ENCODE measurements around the gene KMT2A.

KMT2A gene

GRCh38 chr11:118533769-118534729 is 97.8 kb downstream of the KMT2A start:
- no peak for DNase-seq

- no peak for DNase-seq
Observed at GRCh38 chr11:118535261-118535660, 99.0 kb downstream of the KMT2A start.

GRCh38 chr11:118536726-118537125 is 100.4 kb downstream of the KMT2A start:
- DNase-seq = no peak

- no peak for DNase-seq
Observed at GRCh38 chr11:118537409-118537980, 101.2 kb downstream of the KMT2A start.

- no peak for DNase-seq
Observed at GRCh38 chr11:118544010-118544646, 107.8 kb downstream of the KMT2A start.

- no peak for DNase-seq
Observed at GRCh38 chr11:118544647-118545010, 108.3 kb downstream of the KMT2A start.

- DNase-seq = no peak
Observed at GRCh38 chr11:118545533-118545932, 109.2 kb downstream of the KMT2A start.

- no peak for DNase-seq
Observed at GRCh38 chr11:118547132-118547531, 110.8 kb downstream of the KMT2A start.

- DNase-seq = no peak
Observed at GRCh38 chr11:118552341-118552740, 116.0 kb downstream of the KMT2A start.

- DNase-seq = no peak
Observed at GRCh38 chr11:118560806-118561205, 124.5 kb downstream of the KMT2A start.

GRCh38 chr11:118565051-118565450 is 128.8 kb downstream of the KMT2A start:
- peak; percentile 7 for DNase-seq

GRCh38 chr11:118569670-118570069 is 133.4 kb downstream of the KMT2A start:
- DNase-seq = no peak

GRCh38 chr11:118570787-118571186 is 134.5 kb downstream of the KMT2A start:
- DNase-seq = no peak

GRCh38 chr11:118571701-118572060 is 135.4 kb downstream of the KMT2A start:
- peak; percentile 11 for DNase-seq

- peak; percentile 83 for DNase-seq
Observed at GRCh38 chr11:118572061-118572980, 136.0 kb downstream of the KMT2A start, which contains the start of gene ARCN1. Gene ARCN1 (plus strand): TSS chr11:118572409. CDS start chr11:118572548, 139 bp downstream.

- DNase-seq = peak; percentile 57
Observed at GRCh38 chr11:118572981-118573550, 136.8 kb downstream of the KMT2A start.

- no peak for DNase-seq
Observed at GRCh38 chr11:118574636-118575035, 138.3 kb downstream of the KMT2A start.
